ENCODE results near the gene SECISBP2. TPM values are rescaled to one million over a fixed set of nuclear protein-coding genes. Genes with fewer than 3 reads are reported as not detected.
"Not testable (repeated sequence)": the region's sequence is repeated elsewhere in the genome, so short reads cannot be mapped to it uniquely, and the experiment has no call there.

SECISBP2 gene, protein sequence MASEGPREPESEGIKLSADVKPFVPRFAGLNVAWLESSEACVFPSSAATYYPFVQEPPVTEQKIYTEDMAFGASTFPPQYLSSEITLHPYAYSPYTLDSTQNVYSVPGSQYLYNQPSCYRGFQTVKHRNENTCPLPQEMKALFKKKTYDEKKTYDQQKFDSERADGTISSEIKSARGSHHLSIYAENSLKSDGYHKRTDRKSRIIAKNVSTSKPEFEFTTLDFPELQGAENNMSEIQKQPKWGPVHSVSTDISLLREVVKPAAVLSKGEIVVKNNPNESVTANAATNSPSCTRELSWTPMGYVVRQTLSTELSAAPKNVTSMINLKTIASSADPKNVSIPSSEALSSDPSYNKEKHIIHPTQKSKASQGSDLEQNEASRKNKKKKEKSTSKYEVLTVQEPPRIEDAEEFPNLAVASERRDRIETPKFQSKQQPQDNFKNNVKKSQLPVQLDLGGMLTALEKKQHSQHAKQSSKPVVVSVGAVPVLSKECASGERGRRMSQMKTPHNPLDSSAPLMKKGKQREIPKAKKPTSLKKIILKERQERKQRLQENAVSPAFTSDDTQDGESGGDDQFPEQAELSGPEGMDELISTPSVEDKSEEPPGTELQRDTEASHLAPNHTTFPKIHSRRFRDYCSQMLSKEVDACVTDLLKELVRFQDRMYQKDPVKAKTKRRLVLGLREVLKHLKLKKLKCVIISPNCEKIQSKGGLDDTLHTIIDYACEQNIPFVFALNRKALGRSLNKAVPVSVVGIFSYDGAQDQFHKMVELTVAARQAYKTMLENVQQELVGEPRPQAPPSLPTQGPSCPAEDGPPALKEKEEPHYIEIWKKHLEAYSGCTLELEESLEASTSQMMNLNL
- 90.0 and 118 TPM in 2 replicates for total RNA-seq (ENCODE audit: low replicate concordance)

DNA sequence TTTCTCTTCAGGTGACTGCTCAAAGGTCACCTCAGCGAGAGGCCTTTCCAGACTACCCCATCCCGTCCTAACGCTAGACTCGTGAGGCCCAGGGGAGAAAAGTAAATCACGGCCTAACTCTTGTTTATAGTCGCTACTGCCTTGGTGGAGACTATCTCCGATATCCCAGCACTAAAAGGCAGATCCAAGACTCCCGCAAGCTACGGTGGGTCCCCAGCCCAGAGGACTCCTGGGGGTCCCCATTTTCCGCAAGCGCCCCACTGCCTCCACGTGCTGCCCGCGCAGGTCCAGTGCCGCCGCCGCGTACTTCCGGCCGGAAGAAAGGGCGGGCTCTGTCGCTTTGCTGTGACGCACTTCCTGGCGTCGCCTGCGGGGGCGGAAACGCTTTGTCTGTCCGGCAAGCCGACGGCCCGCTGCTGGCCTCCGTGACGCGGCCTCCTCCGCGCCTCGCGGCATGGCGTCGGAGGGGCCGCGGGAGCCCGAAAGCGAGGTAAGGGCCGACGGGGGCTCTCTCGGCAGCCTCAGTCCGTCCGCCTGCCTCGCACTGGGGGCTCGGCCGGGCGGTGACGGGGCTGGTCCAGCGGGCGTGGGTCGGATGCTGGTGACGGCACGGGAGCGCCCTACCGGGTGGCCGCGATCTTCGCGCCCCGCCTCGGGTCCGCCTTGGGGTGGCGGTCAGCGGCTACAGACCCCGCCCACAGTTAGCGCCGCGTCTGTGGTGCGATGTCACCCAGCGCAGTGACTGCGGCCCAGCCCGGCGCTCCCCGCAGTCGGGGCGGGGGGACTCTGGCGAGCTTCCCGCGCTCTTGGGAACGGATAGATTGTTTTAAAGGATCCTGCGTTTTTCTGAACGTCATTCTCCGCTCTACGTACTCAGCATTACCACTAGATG is at the start of gene SECISBP2:
Gene SECISBP2 (plus strand): TSS at position 378 of the 892 bp plus-strand sequence. CDS start 77 bp downstream, at position 455.
- Mint-ChIP-seq H3K4me3 (peak within 1 kb of the TSS; percentile 87), H3K9me3 (no peaks in the 10 kb centered on the region), H3K27me3 (ENCODE audit: insufficient read depth, low read depth) (peaks cover 3% of the 10 kb centered on the region), H3K4me1 (peaks cover 47% of the 10 kb centered on the region), H3K27ac (peak within 1 kb of the TSS; percentile 86), H3K36me3 (peaks cover 12% of the 10 kb centered on the region)
- Histone ChIP-seq H3K79me2 (ENCODE audit: low read depth) (peaks cover 90% of the 10 kb centered on the region), H3K27me3 (no peaks in the 10 kb centered on the region), H3K9ac (peak within 1 kb of the TSS; percentile 96), H3K4me1 (peaks cover 42% of the 10 kb centered on the region), H3K4me2 (peak within 1 kb of the TSS; percentile 79), H3F3A (ENCODE audit: low read depth) (peaks cover 65% of the 10 kb centered on the region), H3K27ac (peak within 1 kb of the TSS; percentile 99), H3K36me3 (peaks cover 33% of the 10 kb centered on the region), H2AFZ (replicated peaks) (peak within 1 kb of the TSS; percentile 4), H4K20me1 (ENCODE audit: low read depth) (peaks cover 46% of the 10 kb centered on the region), H3K9me3 (ENCODE audit: low read depth) (no peaks in the 10 kb centered on the region), H3K4me3 (peak within 1 kb of the TSS; percentile 57)
- no peak for TF ChIP-seq EZH2 (IDR thresholded peaks at IDR 0.05)
- TF ChIP-seq, protein P1, sequence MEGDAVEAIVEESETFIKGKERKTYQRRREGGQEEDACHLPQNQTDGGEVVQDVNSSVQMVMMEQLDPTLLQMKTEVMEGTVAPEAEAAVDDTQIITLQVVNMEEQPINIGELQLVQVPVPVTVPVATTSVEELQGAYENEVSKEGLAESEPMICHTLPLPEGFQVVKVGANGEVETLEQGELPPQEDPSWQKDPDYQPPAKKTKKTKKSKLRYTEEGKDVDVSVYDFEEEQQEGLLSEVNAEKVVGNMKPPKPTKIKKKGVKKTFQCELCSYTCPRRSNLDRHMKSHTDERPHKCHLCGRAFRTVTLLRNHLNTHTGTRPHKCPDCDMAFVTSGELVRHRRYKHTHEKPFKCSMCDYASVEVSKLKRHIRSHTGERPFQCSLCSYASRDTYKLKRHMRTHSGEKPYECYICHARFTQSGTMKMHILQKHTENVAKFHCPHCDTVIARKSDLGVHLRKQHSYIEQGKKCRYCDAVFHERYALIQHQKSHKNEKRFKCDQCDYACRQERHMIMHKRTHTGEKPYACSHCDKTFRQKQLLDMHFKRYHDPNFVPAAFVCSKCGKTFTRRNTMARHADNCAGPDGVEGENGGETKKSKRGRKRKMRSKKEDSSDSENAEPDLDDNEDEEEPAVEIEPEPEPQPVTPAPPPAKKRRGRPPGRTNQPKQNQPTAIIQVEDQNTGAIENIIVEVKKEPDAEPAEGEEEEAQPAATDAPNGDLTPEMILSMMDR (IDR thresholded peaks at IDR 0.05) = peak; percentile 85
- peak; percentile 97 for DNase-seq (ENCODE audit: low spot score)

DNA sequence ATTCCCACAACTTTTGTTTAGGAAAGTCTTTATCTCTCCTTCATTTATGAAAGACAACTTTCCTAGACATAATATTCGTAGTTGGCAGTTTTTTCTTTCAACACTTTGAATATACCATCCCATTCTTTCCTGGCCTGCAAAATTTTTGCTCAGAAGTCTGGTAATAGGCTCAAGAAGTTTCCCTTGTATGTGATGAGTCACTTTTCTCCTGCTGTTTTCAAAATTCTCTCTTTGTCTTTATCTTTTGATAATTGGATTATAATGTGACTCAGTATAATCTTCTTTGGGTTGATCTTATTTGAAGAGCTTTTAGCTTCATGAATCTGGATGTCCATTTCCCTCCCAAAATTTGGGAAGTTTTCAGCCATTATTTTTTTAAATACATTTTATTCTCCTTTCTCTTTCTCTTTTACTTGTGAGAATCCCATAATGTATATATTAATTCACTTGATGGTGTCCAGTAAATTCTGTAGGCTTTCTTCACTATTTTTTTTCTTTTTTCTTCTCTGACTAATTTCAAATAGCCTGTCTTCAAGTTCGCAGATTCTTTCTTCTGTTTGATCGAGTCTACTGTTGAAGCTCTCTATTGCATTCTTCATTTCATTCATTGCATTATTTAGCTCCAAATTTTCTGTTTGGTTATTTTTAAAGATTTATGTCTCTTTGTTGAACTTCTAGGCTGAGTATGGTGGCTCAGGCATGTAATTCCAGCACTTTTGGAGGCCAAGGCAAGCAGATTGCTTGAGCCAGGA is 44.6 kb upstream of the SECISBP2 start:
- Histone ChIP-seq H4K20me1 (ENCODE audit: low read depth) (no peaks in the 10 kb centered on the region), H3K4me3 (no peak overlapping the region), H3K4me1 (no peaks in the 10 kb centered on the region), H3K27ac (no peak overlapping the region), H3F3A (ENCODE audit: low read depth) (no peaks in the 10 kb centered on the region), H2AFZ (replicated peaks) (no peak overlapping the region), H3K4me2 (no peak overlapping the region), H3K79me2 (ENCODE audit: low read depth) (no peaks in the 10 kb centered on the region), H3K27me3 (no peaks in the 10 kb centered on the region), H3K9ac (no peak overlapping the region), H3K36me3 (peaks cover 13% of the 10 kb centered on the region), H3K9me3 (ENCODE audit: low read depth) (peaks cover 28% of the 10 kb centered on the region)
- H3K4me1 Mint-ChIP-seq = no peaks in the 10 kb centered on the region
- H3K36me3 Mint-ChIP-seq = peaks cover 22% of the 10 kb centered on the region
- peaks cover 51% of the 10 kb centered on the region for H3K9me3 Mint-ChIP-seq
- no peak overlapping the region for H3K4me3 Mint-ChIP-seq
- H3K27me3 Mint-ChIP-seq (ENCODE audit: insufficient read depth, low read depth) = peaks cover 2% of the 10 kb centered on the region
- no peak overlapping the region for H3K27ac Mint-ChIP-seq
- no peak for DNase-seq (ENCODE audit: low spot score)
- TF ChIP-seq EZH2phosphoT487 (IDR thresholded peaks at IDR 0.05) (no peak), EZH2 (IDR thresholded peaks at IDR 0.05) (no peak)
- TF ChIP-seq, protein P1 (IDR thresholded peaks at IDR 0.05) = no peak

DNA sequence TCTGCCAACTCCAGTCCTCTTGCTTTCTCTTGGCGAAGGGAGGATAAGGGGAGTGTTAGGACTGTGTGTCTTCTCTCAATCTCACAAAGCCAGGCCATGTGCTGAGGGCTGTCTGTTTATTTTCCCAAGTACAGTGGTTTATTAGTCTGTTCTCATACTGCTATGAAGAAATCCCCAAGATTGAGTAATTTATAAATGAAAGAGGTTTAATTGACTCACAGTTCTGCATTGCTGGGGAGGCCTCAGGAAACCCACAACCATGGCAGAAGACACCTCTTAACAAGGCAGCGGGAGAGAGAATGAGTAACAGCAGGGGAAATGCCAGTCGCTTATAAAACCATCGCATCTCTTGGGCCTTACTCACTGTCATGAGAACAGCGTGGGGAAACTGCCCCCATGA is 43.5 kb upstream of the SECISBP2 start:
- Histone ChIP-seq H3K36me3 (peaks cover 13% of the 10 kb centered on the region), H3K4me3 (no peak overlapping the region), H3K9ac (no peak overlapping the region), H3K27ac (no peak overlapping the region), H2AFZ (replicated peaks) (no peak overlapping the region), H3K4me2 (no peak overlapping the region), H4K20me1 (ENCODE audit: low read depth) (no peaks in the 10 kb centered on the region), H3K4me1 (no peaks in the 10 kb centered on the region), H3F3A (ENCODE audit: low read depth) (no peaks in the 10 kb centered on the region), H3K9me3 (ENCODE audit: low read depth) (peaks cover 28% of the 10 kb centered on the region), H3K27me3 (no peaks in the 10 kb centered on the region), H3K79me2 (ENCODE audit: low read depth) (no peaks in the 10 kb centered on the region)
- no peak overlapping the region for H3K27ac Mint-ChIP-seq
- H3K4me3 Mint-ChIP-seq = no peak overlapping the region
- H3K9me3 Mint-ChIP-seq = peaks cover 51% of the 10 kb centered on the region
- TF ChIP-seq, protein P1 (IDR thresholded peaks at IDR 0.05) = no peak
- TF ChIP-seq EZH2 (IDR thresholded peaks at IDR 0.05) (no peak), EZH2phosphoT487 (IDR thresholded peaks at IDR 0.05) (no peak)
- no peak for DNase-seq (ENCODE audit: low spot score)
- H3K36me3 Mint-ChIP-seq = peaks cover 22% of the 10 kb centered on the region
- H3K4me1 Mint-ChIP-seq = no peaks in the 10 kb centered on the region
- peaks cover 2% of the 10 kb centered on the region for H3K27me3 Mint-ChIP-seq (ENCODE audit: insufficient read depth, low read depth)

DNA sequence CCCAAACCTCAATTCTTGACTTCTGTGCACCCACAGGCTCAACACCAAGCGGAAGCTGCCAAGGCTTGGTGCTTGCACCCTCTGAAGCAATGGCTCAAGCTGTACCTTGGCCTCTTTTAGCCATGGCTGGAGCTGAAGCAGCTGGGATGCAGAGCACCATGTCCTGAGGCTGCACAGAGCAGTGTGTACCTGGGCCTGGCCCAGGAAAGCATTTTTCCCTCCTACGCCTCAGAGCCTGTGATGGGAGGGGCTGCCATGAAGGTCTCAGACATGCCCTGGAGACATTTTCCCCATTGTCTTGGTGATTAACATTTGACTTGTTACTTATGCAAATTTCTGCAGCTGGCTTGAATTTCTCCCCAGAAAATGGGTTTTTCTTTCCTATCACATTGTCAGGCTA is 42.3 kb upstream of the SECISBP2 start:
- Mint-ChIP-seq H3K9me3 (peaks cover 51% of the 10 kb centered on the region), H3K36me3 (peaks cover 22% of the 10 kb centered on the region)
- H3K27me3 ChIP-seq; H4K20me1 ChIP-seq (ENCODE audit: low read depth); H2AFZ ChIP-seq (replicated peaks); H3K4me1 ChIP-seq; H3K27me3 Mint-ChIP-seq (ENCODE audit: insufficient read depth, low read depth); H3K79me2 ChIP-seq (ENCODE audit: low read depth); DNase-seq (ENCODE audit: low spot score); H3K27ac ChIP-seq; H3K4me3 Mint-ChIP-seq; H3K4me3 ChIP-seq; H3K9ac ChIP-seq; H3K4me1 Mint-ChIP-seq; H3K27ac Mint-ChIP-seq; H3K4me2 ChIP-seq; H3F3A ChIP-seq (ENCODE audit: low read depth): not testable (repeated sequence)
- Histone ChIP-seq H3K9me3 (ENCODE audit: low read depth) (peaks cover 28% of the 10 kb centered on the region), H3K36me3 (peaks cover 13% of the 10 kb centered on the region)
